DMS 273 treated with DMSO at 0.1 percent for 48 hours (cell line): Measurements from ENCODE around the gene TDG.
"Not testable (repeated sequence)": the region's sequence is repeated elsewhere in the genome, so short reads cannot be mapped to it uniquely, and the experiment has no call there.

Experiments used
- DNase-seq: peaks from one replicate; lab custom pipeline; 2025; lab: John Stamatoyannopoulos, UW

TDG gene

DNA sequence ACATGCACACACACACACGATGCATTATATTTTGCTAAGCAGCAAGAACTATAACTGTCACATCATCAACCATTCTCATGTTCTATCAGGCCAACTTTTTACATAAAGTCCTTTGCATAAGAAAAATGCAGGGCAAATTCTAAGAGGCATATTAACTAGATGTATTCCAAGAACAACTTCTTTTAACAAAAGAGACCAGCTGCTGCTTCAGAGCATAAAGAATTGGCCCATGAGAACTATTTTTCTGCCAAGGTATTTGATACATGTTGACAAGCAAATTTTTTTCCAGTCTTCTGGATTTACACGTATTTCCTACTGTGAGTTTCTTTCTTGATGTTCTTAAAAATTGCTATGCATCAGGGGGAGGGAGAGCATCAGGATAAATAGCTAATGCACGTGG is 57.1 kb downstream of the TDG start:
- DNase-seq, result no peak

DNA sequence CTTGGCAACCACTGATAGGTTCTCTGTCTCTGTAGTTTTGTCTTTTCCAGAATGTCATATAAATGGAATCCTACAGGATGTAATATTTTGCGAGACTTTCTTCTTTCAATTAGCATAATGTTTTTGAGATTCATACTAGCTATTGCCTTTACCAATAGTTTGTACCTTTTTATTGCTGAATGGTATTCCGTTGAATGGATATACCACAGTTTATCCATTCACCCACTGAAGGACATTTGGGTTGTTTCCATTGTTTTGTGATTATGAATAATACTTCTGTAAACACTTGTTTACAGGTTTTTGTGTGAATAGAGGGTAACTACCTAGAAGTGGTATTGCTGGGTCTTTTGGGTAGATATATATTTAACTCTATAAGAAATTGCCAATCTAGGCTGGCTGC is 58.0 kb downstream of the TDG start:
- DNase-seq, result no peak

- DNase-seq, result no peak
Measured at GRCh38 chr12:104024348-104024747, 58.7 kb downstream of the TDG start.

DNA sequence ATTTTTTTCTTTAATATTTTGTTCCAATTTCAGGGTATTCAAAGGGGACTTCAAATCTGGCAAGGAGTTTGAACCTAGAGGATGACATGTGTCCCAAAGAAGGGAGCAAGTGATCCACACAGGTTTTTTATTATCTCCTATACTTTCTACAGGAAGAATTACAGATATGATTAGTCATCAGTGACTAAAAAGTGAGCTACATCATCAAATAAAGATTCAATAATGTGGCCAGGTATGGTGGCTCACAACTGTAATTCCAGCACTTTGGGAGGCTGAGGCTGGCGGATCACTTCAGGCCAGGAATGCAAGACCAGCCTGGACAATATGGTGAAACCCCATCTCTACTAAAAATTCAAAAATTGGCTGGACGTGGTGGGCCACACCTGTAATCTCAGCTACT is 60.1 kb downstream of the TDG start:
- no peak for DNase-seq

DNA sequence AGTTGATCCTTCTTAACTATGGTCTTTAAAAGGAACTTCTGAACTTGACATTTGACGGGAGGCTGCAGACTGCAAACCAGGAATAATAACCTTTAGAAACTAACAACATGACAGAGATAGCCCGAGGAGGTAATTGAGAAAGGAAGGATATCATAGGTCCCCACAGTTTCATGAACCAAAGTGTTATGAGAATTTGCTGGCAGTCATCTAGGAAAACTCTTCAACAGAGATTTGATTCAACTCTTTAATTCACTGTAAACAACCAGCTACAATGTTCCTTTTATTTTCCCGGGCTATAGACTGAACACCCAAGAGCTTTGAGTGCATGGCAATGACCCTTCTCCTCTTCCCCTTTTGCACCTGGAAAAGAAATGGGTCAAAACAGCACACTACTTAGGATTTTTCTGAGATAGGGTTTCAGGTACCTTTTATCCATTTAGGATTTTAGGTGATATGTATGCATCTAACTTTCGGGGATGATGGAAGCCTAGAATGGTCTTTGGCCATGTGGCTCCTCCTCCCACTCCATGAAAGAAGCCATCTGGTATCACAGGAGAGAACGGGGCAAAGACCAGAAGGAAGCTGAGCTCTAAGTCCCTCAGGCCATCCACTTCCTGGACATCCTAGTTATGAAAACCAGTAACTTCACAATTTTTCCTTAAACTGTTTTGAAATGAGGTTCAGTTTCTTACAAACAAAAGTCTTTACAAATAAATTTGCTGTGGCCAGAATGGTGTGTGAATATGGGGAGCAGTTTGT is 61.3 kb downstream of the TDG start:
- DNase-seq, result no peak

DNA sequence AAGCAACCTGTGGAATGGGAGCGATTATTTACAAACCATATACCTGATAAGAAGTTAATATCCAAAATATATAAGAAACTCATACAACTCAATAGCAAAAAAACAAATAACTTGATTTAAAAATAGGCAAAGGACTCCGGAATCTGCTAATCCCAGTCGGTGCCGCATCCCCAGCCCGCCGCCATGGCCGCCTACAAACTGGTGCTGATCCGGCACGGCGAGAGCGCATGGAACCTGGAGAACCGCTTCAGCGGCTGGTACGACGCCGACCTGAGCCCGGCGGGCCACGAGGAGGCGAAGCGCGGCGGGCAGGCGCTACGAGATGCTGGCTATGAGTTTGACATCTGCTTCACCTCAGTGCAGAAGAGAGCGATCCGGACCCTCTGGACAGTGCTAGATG is 64.9 kb downstream of the TDG start:
- DNase-seq, result not testable (repeated sequence)

DNA sequence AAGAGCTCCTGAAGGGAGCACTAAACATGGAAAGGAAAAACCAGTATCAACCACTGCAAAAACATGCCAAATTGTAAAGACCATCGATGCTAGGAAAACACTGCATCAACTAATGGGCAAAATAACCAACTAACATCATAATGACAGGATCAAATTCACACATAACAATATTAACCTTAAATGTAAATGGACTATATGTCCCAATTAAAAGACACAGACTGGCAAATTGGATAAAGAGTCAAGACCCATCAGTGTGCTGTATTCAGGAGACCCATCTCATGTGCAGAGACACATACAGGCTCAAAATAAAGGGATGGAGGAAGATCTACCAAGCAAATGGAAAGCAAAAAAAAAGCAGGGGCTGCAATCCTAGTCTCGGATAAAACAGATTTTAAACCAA is 70.5 kb downstream of the TDG start:
- DNase-seq, result not testable (repeated sequence)
